ENCODE results near the gene DNAAF8.
"Not testable (repeated sequence)": the region's sequence is repeated elsewhere in the genome, so short reads cannot be mapped to it uniquely, and the experiment has no call there.

DNAAF8 gene

GRCh38 chr16:4783251-4783950 is 49.1 kb downstream of the DNAAF8 start:
- no peak for DNase-seq (ENCODE audit: low spot score)

GRCh38 chr16:4783951-4784336 is 49.6 kb downstream of the DNAAF8 start:
- DNase-seq (ENCODE audit: low spot score): no peak

GRCh38 chr16:4784444-4784987 is 50.2 kb downstream of the DNAAF8 start:
- DNase-seq (ENCODE audit: low spot score): not testable (repeated sequence)

GRCh38 chr16:4785758-4786433 is 51.6 kb downstream of the DNAAF8 start:
- DNase-seq (ENCODE audit: low spot score): no peak

- no peak for DNase-seq (ENCODE audit: low spot score)
These were observed 52.7 kb downstream of the DNAAF8 start for GRCh38 chr16:4787068-4787467.

DNA sequence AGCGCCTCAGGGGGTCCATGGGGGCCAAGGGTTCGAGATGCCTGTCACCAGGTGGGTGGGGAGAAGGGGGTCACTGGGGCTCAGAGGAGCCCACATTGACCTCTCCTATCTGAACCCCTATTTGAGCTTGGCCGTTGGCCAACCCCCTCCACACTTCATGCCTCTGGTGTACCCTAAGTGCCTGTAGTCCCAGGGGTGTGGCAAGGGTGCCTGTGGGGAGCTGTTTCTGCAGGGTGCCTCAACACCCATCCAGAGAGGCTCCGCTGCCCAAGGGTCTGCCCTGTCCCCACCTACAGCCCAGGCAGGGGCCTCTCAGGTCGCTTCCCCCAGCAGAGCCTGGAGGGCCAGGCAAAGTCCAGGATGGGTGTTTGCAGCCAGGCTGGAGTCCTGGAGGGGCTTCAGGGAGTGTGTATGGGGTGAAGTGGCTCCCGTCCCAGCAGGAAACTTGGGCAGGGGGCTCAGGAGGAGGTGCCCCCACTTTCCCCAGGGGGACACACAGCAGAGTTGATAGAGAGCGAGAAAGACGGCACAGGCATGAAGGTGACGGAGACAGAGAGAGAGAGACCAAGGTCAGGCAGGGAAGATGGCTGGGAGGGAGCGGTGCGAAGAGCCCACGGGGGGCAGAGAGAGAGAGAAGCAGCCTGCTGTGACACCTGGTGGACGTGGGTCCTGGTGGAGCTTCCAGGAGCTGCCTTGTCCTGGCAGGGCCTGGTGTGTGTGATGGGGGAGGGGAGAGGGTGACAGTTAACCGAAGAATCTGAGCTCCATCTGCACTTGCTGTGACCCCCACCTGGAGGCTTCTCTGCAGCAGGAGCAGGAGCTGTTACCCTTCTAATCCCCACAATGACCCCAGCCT is 53.5 kb downstream of the DNAAF8 start, which contains the start of gene SEPTIN12:
Gene SEPTIN12, minus strand, starts transcription at position 719 of the 856 bp plus-strand sequence. Its CDS starts 700 bp downstream, at position 19.
- no peak for DNase-seq (ENCODE audit: low spot score)

- no peak for DNase-seq (ENCODE audit: low spot score)
These were observed 54.2 kb downstream of the DNAAF8 start for GRCh38 chr16:4788489-4788889.

GRCh38 chr16:4788910-4789309 is 54.6 kb downstream of the DNAAF8 start:
- DNase-seq (ENCODE audit: low spot score): no peak

GRCh38 chr16:4790261-4790660 is 55.9 kb downstream of the DNAAF8 start:
- DNase-seq (ENCODE audit: low spot score): no peak

DNA sequence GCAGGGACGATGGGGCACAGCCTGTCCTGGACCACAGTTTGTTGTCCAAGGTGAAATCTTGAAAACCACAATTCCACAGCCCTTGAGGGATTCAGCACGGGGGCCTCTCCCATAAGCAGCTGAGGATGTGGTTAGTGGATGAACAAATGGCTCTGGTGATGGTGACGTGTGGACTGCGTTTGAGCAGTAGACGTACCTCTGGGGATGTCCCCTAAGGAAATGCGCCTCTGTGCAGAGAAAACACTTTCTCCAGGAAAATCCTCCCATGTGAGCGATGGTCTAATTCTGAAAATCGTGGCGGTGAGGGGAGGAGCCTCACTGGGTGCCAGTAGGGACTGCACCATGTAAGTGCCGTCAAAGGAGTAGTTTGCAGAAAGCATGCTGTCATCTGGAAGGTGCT is 56.5 kb downstream of the DNAAF8 start:
- no peak for DNase-seq (ENCODE audit: low spot score)

DNA sequence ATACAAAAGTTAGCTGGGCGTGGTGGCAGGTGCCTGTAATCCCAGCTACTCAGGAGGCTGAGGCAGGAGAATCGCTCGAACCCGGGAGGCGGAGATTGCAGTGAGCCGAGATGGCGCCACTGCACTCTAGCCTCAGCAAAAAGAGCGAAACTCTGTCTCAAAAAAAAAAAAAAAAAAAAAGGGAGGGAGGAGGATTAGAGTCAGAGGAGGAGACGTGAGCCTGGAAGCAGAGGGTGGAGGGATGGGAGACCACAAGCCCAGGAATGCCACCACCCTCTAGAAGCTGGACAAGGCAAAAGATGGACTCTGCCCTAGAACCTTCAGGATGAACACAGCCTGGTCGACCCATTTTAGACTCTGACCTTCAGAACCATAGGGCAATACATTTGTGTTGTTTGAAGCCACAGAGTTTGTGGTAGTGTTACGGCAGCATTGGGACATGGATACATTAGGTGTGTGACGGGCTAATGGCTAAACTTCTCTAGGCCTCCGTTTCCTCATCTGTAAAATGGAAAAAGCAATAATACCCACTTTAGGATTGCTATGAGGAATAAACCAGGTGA is 58.7 kb downstream of the DNAAF8 start:
- DNase-seq (ENCODE audit: low spot score): no peak

- no peak for DNase-seq (ENCODE audit: low spot score)
These were observed 61.0 kb downstream of the DNAAF8 start, which contains the start of gene SMIM22 for GRCh38 chr16:4795181-4795827. SMIM22 (plus strand) TSS chr16:4795369; CDS start chr16:4795735, 366 bp downstream.

DNA sequence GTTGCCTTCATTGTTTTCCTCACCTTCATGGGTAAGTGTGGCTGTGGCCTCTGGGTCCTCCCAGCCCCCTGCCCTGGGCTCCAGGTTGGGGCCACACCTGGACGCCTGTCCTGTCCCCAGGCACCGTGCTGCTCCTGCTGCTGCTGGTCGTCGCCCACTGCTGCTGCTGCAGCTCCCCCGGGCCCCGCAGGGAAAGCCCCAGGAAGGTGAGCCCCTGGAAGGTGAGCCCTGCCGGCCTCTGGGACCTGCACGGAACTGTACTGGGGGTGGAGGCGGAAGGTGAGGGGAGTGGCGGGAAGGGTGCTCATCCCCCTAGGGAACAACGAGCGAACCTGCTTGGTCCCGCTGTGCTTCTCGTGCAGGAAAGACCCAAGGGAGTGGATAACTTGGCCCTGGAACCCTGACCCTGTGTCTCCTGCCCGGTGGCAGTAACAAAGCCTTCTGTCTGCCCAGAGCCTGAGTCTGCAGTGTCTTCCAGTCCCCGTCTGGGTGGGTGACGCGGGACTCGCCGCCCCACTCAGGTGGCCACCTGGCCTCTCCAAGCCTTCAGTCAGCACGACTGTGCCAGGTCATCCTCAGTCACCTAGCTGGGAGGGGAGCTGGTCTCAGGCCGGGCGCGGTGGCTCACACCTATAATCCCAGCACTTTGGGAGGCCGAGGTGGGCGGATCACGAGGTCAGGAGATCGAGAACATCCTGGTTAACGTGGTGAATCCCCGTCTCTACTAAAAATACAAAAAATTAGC is 61.7 kb downstream of the DNAAF8 start:
- DNase-seq (ENCODE audit: low spot score): no peak

- DNase-seq (ENCODE audit: low spot score): no peak
These were observed 62.9 kb downstream of the DNAAF8 start for GRCh38 chr16:4796982-4797804.

DNA sequence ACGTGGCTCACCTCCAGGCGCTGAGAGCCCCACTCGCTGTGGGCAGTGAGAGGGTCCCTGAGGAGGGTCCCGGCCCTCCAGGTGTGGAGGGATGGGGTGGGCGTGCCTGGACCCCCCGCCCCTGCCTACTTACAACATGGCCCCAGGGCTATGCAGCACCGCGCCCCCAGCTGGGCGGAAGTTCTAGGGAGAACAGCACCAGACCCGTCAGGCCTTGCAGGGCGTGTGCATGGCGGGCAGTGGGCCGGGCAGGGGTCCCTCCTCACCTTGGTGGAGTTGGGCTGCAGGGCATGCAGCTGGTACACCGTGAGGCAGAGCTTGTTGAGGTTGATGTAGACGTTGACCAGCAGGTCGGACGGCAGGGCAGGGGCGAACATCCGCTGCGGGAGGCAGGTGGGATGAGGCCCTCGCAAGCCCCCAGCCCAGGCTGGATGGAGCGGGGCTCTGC is 63.5 kb downstream of the DNAAF8 start:
- no peak for DNase-seq (ENCODE audit: low spot score)

- no peak for DNase-seq (ENCODE audit: low spot score)
These were observed 64.1 kb downstream of the DNAAF8 start for GRCh38 chr16:4798456-4798855.
